Trophoblast cell (in vitro differentiated cells and primary cell): Measurements from ENCODE around the gene GPR171.
"Not testable (repeated sequence)": the region's sequence is repeated elsewhere in the genome, so short reads cannot be mapped to it uniquely, and the experiment has no call there.

Experiments used
- DNase-seq, 2 donors: peaks; one replicate each; pipeline ENCODE4 v3.0.0-alpha.2; 2016
- H2AFZ ChIP-seq: 2 replicates; pipeline ENCODE4 v1.6.1; 2013; ENCODE audit warnings: low read length, moderate library complexity, mild to moderate bottlenecking; ENCODE audit not compliant: insufficient read depth, poor library complexity
- H2AK5ac ChIP-seq: 2 replicates; pipeline ENCODE4 v1.6.1; 2013; ENCODE audit warnings: mild to moderate bottlenecking, low read length
- H2BK120ac ChIP-seq: 2 replicates; pipeline ENCODE4 v1.6.1; 2013; ENCODE audit warnings: low read length, mild to moderate bottlenecking, moderate library complexity; ENCODE audit not compliant: insufficient read depth, poor library complexity
- H2BK12ac ChIP-seq: 2 replicates; pipeline ENCODE4 v1.6.1; 2013; ENCODE audit warnings: mild to moderate bottlenecking, low read length, moderate library complexity
- H2BK5ac ChIP-seq: 2 replicates; pipeline ENCODE4 v1.6.1; 2013; ENCODE audit warnings: low read length, low read depth, moderate library complexity, mild to moderate bottlenecking; ENCODE audit not compliant: poor library complexity
- H3K14ac ChIP-seq: 2 replicates; pipeline ENCODE4 v1.6.1; 2013; ENCODE audit warnings: mild to moderate bottlenecking, low read length
- H3K18ac ChIP-seq: 2 replicates; pipeline ENCODE4 v1.6.1; 2013; ENCODE audit warnings: mild to moderate bottlenecking, low read length
- H3K23ac ChIP-seq: 2 replicates; pipeline ENCODE4 v1.6.1; 2013; ENCODE audit warnings: low read length
- H3K27ac ChIP-seq: 2 replicates; pipeline ENCODE4 v1.5.1; 2013; ENCODE audit warnings: low read depth, mild to moderate bottlenecking, inconsistent platforms, low read length, moderate library complexity
- H3K27me3 ChIP-seq: 2 replicates; pipeline ENCODE4 v1.6.1; 2013; ENCODE audit warnings: inconsistent platforms, mild to moderate bottlenecking, low read length, moderate library complexity; ENCODE audit not compliant: insufficient read depth
- H3K36me3 ChIP-seq, 2 experiments: 1 replicate in 1 of 2; 2 replicates in 1 of 2; pipeline ENCODE4 v1.6.1; 2013; ENCODE audit warnings: low read length in 2 of 2, mild to moderate bottlenecking in 2 of 2, moderate library complexity in 1 of 2; ENCODE audit not compliant: insufficient read depth in 2 of 2, control insufficient read depth in 1 of 2
- H3K4ac ChIP-seq: 2 replicates; pipeline ENCODE4 v1.6.1; 2013; ENCODE audit warnings: low read depth, mild to moderate bottlenecking, low read length, moderate library complexity
- H3K4me1 ChIP-seq, 2 experiments: 1 replicate in 1 of 2; 2 replicates in 1 of 2; pipeline ENCODE4 v1.6.1; 2013; ENCODE audit warnings: low read length in 2 of 2, mild to moderate bottlenecking in 2 of 2, moderate library complexity in 1 of 2; ENCODE audit not compliant: insufficient read depth in 2 of 2, control insufficient read depth in 1 of 2
- H3K4me2 ChIP-seq: 2 replicates; pipeline ENCODE4 v1.6.1; 2013; ENCODE audit warnings: inconsistent platforms, mild to moderate bottlenecking, low read length, moderate library complexity
- H3K4me3 ChIP-seq: 2 replicates; pipeline ENCODE4 v1.5.1; 2013; ENCODE audit warnings: mild to moderate bottlenecking, low read depth, low read length, inconsistent platforms
- H3K79me1 ChIP-seq: one replicate; pipeline ENCODE4 v1.6.1; 2013; ENCODE audit warnings: low read length
- H3K79me2 ChIP-seq: 2 replicates; pipeline ENCODE4 v1.6.1; 2013; ENCODE audit warnings: low read length, mild to moderate bottlenecking; ENCODE audit not compliant: control insufficient read depth, insufficient read depth, poor library complexity
- H3K9ac ChIP-seq: 2 replicates; pipeline ENCODE4 v1.6.1; 2013; ENCODE audit warnings: mild to moderate bottlenecking, low read length
- H3K9me3 ChIP-seq: 2 replicates; pipeline ENCODE4 v1.6.1; 2013; ENCODE audit warnings: low read depth, mild to moderate bottlenecking, control low read depth, inconsistent platforms, low read length; ENCODE audit not compliant: insufficient read depth
- H4K12ac ChIP-seq: 2 replicates; pipeline ENCODE4 v1.6.1; 2013; ENCODE audit warnings: low read depth, mild to moderate bottlenecking, low read length, moderate library complexity
- H4K8ac ChIP-seq: 2 replicates; pipeline ENCODE4 v1.6.1; 2013; ENCODE audit warnings: low read depth, mild to moderate bottlenecking, low read length, moderate library complexity
- H4K91ac ChIP-seq: one replicate; pipeline ENCODE4 v1.6.1; 2013; ENCODE audit warnings: low read depth, mild to moderate bottlenecking, low read length, moderate library complexity
- WGBS: extraction: QIAGEN DNeasy Blood & Tissue Kit; methylation state at CpG from one replicate; pipeline ENCODE4 v1.1.7; 2013; ENCODE audit warnings: missing lambda C conversion rate; ENCODE audit not compliant: insufficient read length, insufficient coverage; ENCODE audit errors: extremely low coverage; 5-methylcytosine and 5-hydroxymethylcytosine counted together

The GPR171 gene

DNA sequence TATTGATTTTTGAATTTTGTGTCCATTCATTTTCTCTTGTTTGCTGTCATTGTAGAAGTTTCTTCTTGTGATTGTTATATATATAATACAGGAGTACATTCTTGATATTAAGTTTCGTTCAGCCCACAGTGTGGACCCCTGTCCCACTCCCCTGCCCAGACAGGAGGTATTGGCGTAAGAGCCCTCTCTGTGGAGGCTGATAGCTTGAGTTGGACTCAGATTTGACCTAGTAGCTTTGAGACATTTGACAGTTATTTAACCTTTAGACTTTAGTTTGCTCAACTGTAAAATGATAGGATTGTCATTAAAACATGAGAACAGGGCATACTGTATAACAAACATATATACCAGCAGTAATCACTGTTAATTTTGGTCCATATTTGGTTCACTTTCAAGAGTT is 27.1 kb downstream of the GPR171 start:
- H2BK120ac ChIP-seq: no peak overlapping the region
- no CpG with 5 or more reads among the region's 2 CpGs for WGBS

DNA sequence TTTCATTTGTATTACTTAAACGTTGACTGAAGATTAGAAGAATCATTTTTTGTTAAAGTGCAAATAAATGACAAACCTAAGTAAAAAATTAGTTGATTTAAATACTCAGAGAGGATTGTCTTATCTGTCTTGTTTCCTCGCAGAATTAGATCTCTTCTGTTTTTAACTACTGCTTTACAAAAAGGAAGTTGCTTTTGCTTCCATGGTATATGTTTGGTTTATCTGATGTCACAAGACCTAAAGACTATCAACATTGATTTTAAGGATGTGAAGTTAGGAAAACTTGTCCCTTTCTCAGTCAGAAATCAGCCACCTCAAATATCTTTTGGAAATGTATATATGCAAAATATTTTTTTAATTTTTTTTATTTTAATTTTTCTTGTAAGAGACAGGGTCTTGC is 28.7 kb downstream of the GPR171 start:
- no peak for DNase-seq
- no peak overlapping the region for H3K23ac ChIP-seq
- no peak overlapping the region for H2BK120ac ChIP-seq
- peaks cover 13 to 24% of the 10 kb centered on the region in 2 experiments for H3K36me3 ChIP-seq
- peaks cover 2% of the 10 kb centered on the region for H3K79me2 ChIP-seq
- no peak overlapping the region for H2AK5ac ChIP-seq
- no peak overlapping the region for H2BK5ac ChIP-seq
- no peak overlapping the region for H4K12ac ChIP-seq
- no peak overlapping the region for H3K14ac ChIP-seq
- WGBS: no CpG with 5 or more reads among the region's 2 CpGs
- no peak overlapping the region for H3K4me2 ChIP-seq
- no peak overlapping the region for H3K27ac ChIP-seq
- H3K9me3 ChIP-seq: no peaks in the 10 kb centered on the region
- H2BK12ac ChIP-seq: no peak overlapping the region
- no peak overlapping the region for H4K91ac ChIP-seq
- H3K4ac ChIP-seq: no peak overlapping the region
- H3K27me3 ChIP-seq: no peaks in the 10 kb centered on the region
- no peak overlapping the region for H4K8ac ChIP-seq
- H3K18ac ChIP-seq: no peak overlapping the region
- no peaks in the 10 kb centered on the region for H3K79me1 ChIP-seq
- no peak overlapping the region for H3K9ac ChIP-seq
- no peak overlapping the region for H3K4me3 ChIP-seq
- H2AFZ ChIP-seq: no peak overlapping the region
- H3K4me1 ChIP-seq: no peaks in the 10 kb centered on the region

More for the DNA sequence above, 27.1 kb downstream of the GPR171 start:
- Histone ChIP-seq H3K23ac (no peak overlapping the region), H3K36me3 (peaks cover 11 to 13% of the 10 kb centered on the region in 2 experiments), H3K9me3 (no peaks in the 10 kb centered on the region), H3K14ac (no peak overlapping the region), H2BK5ac (no peak overlapping the region), H3K27me3 (no peaks in the 10 kb centered on the region), H3K27ac (no peak overlapping the region), H3K79me2 (no peaks in the 10 kb centered on the region), H3K4me1 (no peaks in the 10 kb centered on the region), H3K18ac (no peak overlapping the region), H2AFZ (no peak overlapping the region), H4K12ac (no peak overlapping the region), H3K9ac (no peak overlapping the region), H2AK5ac (no peak overlapping the region), H3K79me1 (no peaks in the 10 kb centered on the region), H4K91ac (no peak overlapping the region), H3K4ac (no peak overlapping the region), H3K4me3 (no peak overlapping the region), H2BK12ac (no peak overlapping the region), H3K4me2 (no peak overlapping the region), H4K8ac (no peak overlapping the region)
- DNase-seq: no peak

DNA sequence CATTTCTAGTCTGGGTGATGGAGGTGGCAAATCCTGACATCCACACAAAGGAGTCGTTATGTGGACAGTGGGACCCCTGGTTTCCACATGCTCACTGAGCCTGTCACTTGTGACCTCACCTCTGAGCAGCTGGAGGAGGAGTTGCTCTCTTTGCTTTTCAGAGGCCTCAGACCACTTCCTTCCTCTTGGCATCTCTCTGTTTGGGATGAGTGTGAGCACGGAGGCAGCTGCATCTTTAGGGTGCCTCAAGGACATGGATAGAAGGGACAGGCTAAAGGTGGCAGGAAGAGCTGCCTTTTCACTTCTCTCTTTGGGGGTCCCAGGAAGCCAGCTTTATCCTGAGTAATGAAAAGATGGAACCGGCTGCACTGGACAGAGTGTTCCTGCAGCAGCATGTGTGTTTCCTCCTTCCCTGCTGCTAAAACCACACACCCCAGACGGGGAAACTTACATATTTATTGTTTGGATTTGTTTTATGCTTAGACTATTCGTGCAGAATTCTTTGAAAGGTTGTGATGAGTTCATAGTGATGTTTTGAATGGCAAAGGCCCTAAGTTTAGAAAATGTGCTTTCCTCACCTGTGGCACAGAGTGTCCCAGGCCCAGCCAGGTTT is 31.8 kb downstream of the GPR171 start:
- no CpG with 5 or more reads among the region's 5 CpGs for WGBS
- no peaks in the 10 kb centered on the region for H3K27me3 ChIP-seq
- no peak overlapping the region for H3K18ac ChIP-seq

DNA sequence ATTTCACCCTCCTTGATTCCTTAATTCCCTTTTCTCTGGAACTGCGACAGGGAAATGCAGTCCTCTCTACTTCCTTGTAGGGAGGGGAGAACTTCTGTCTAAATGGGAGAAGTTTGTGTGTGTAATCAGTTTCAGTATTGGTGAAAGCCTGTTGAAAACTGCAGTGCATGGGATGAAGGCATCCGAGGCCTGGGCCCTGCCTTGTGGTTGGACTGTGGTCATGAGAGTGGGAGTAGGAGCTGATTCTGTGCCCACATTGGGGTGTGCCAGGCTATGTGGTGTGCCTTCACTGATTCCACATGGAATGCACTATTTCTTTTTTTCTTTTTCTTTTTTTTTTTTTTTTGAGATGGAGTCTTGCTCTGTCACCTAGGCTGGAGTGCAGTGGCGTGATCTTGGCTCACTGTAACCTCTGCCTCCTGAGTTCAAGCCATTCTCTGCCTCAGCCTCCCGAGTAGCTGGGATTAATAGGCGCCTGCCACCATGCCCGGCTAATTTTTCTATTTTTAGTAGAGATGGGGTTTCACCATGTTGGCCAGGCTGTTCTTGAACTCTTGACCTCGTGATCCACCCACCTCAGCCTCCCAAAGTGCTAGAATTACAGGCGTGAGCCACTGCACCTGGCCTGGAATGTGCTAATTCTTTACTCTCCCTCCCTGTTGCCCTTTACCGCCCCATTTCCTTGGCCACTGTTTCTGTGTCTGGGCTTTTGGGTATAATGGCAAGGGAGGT is 32.9 kb downstream of the GPR171 start:
- H3K4me1 ChIP-seq, H3K18ac ChIP-seq, H3K79me1 ChIP-seq, H3K4me3 ChIP-seq, H3K14ac ChIP-seq, H2BK5ac ChIP-seq, H2AFZ ChIP-seq, H3K27ac ChIP-seq, H3K9ac ChIP-seq, H4K91ac ChIP-seq, H3K4me2 ChIP-seq, H3K23ac ChIP-seq, H3K4ac ChIP-seq, H3K27me3 ChIP-seq, H2BK12ac ChIP-seq, H2BK120ac ChIP-seq, H2AK5ac ChIP-seq, H3K79me2 ChIP-seq, H4K12ac ChIP-seq, H4K8ac ChIP-seq, H3K9me3 ChIP-seq: not testable (repeated sequence)
- no CpG with 5 or more reads among the region's 9 CpGs for WGBS
- peak in 1 of 2 donors; percentile 22 for DNase-seq
- H3K36me3 ChIP-seq: peaks cover 12 to 20% of the 10 kb centered on the region in 2 experiments

More for the DNA sequence above, 31.8 kb downstream of the GPR171 start:
- DNase-seq: no peak
- Histone ChIP-seq H4K91ac (no peak overlapping the region), H3K14ac (no peak overlapping the region), H3K9ac (no peak overlapping the region), H2AK5ac (no peak overlapping the region), H3K4ac (no peak overlapping the region), H3K27ac (no peak overlapping the region), H2BK12ac (no peak overlapping the region), H3K79me2 (peaks cover 4% of the 10 kb centered on the region), H4K8ac (no peak overlapping the region), H3K36me3 (peaks cover 14 to 21% of the 10 kb centered on the region in 2 experiments), H2BK120ac (no peak overlapping the region), H3K23ac (no peak overlapping the region), H3K9me3 (no peaks in the 10 kb centered on the region), H2AFZ (no peak overlapping the region), H3K4me3 (no peak overlapping the region), H4K12ac (no peak overlapping the region), H3K4me2 (no peak overlapping the region), H2BK5ac (no peak overlapping the region), H3K4me1 (no peaks in the 10 kb centered on the region), H3K79me1 (no peaks in the 10 kb centered on the region)
